ENCODE data around the gene NT5DC4.

Gene NT5DC4

GRCh38 chr2:112758711-112759110, 37.9 kb downstream of the NT5DC4 start:
- Histone ChIP-seq H3K4me3 (no peak overlapping the region), H3K27me3 (ENCODE audit: low read depth) (no peaks in the 10 kb centered on the region), H3K4me1 (peaks cover 5% of the 10 kb centered on the region; the same call in 1 of the 2 replicates), H3K9me3 (no peaks in the 10 kb centered on the region), H3K36me3 (replicated peaks) (peaks cover 75% of the 10 kb centered on the region)
- DNase-seq (ENCODE audit: low spot score in 2 of 2) = no peak
- in situ Hi-C loops (cut with MboI; ENCODE audit: low sequenced_read_pairs) = loop anchor here (10.0 kb wide), 1 partner anchor 186 kb away; no protein-coding TSS in a partner anchor

GRCh38 chr2:112760149-112760548, 39.3 kb downstream of the NT5DC4 start:
- peaks cover 7% of the 10 kb centered on the region for H3K4me1 ChIP-seq
- H3K36me3 ChIP-seq (replicated peaks) = peaks cover 65% of the 10 kb centered on the region
- H3K4me3 ChIP-seq = no peak overlapping the region
- in situ Hi-C loops (cut with MboI; ENCODE audit: low sequenced_read_pairs) = no loop called here
- no peaks in the 10 kb centered on the region for H3K9me3 ChIP-seq
- DNase-seq (ENCODE audit: low spot score in 2 of 2) = no peak
- no peaks in the 10 kb centered on the region for H3K27me3 ChIP-seq (ENCODE audit: low read depth)

- H3K4me3 ChIP-seq = no peak overlapping the region
- H3K27me3 ChIP-seq (ENCODE audit: low read depth) = no peaks in the 10 kb centered on the region
- in situ Hi-C loops (cut with MboI; ENCODE audit: low sequenced_read_pairs) = no loop called here
- DNase-seq (ENCODE audit: low spot score in 2 of 2) = no peak
- H3K36me3 ChIP-seq (replicated peaks) = peaks cover 46% of the 10 kb centered on the region
- H3K4me1 ChIP-seq = peaks cover 10% of the 10 kb centered on the region
- no peaks in the 10 kb centered on the region for H3K9me3 ChIP-seq
These were observed 41.5 kb downstream of the NT5DC4 start for GRCh38 chr2:112762276-112762675.

- Histone ChIP-seq H3K9me3 (no peaks in the 10 kb centered on the region), H3K4me1 (peaks cover 10% of the 10 kb centered on the region), H3K36me3 (replicated peaks) (peaks cover 26% of the 10 kb centered on the region), H3K4me3 (peak within 1 kb of the TSS; percentile 86), H3K27me3 (ENCODE audit: low read depth) (no peaks in the 10 kb centered on the region)
- in situ Hi-C loops (cut with MboI; ENCODE audit: low sequenced_read_pairs) = no loop called here
- DNase-seq (ENCODE audit: low spot score in 2 of 2) = peak; percentile 97
These were observed 43.5 kb downstream of the NT5DC4 start, which contains the start of gene CKAP2L for GRCh38 chr2:112764071-112765044. TSS of gene CKAP2L (minus strand) at chr2:112764609. CDS start at chr2:112764598, 11 bp downstream.

GRCh38 chr2:112765251-112765650, 44.4 kb downstream of the NT5DC4 start:
- Histone ChIP-seq H3K27me3 (ENCODE audit: low read depth) (no peaks in the 10 kb centered on the region), H3K4me3 (peak overlapping the region; percentile 86), H3K36me3 (replicated peaks) (peaks cover 18% of the 10 kb centered on the region), H3K4me1 (peaks cover 10% of the 10 kb centered on the region), H3K9me3 (no peaks in the 10 kb centered on the region)
- in situ Hi-C loops (cut with MboI; ENCODE audit: low sequenced_read_pairs) = no loop called here
- DNase-seq (ENCODE audit: low spot score in 2 of 2) = peak in 1 of 2 experiments; percentile 11

GRCh38 chr2:112767693-112768330, 47.0 kb downstream of the NT5DC4 start:
- in situ Hi-C loops (cut with MboI; ENCODE audit: low sequenced_read_pairs) = no loop called here
- DNase-seq (ENCODE audit: low spot score in 2 of 2) = no peak
- H3K4me1 ChIP-seq = peaks cover 10% of the 10 kb centered on the region
- H3K9me3 ChIP-seq = no peaks in the 10 kb centered on the region
- no peaks in the 10 kb centered on the region for H3K27me3 ChIP-seq (ENCODE audit: low read depth)
- H3K36me3 ChIP-seq (replicated peaks) = no peaks in the 10 kb centered on the region
- H3K4me3 ChIP-seq = no peak overlapping the region

- Histone ChIP-seq H3K36me3 (replicated peaks) (no peaks in the 10 kb centered on the region), H3K27me3 (ENCODE audit: low read depth) (no peaks in the 10 kb centered on the region), H3K9me3 (no peaks in the 10 kb centered on the region), H3K4me1 (peaks cover 5% of the 10 kb centered on the region), H3K4me3 (no peak overlapping the region)
- in situ Hi-C loops (cut with MboI; ENCODE audit: low sequenced_read_pairs) = no loop called here
- no peak for DNase-seq (ENCODE audit: low spot score in 2 of 2)
These were observed 47.6 kb downstream of the NT5DC4 start for GRCh38 chr2:112768432-112768831.

- no peak for DNase-seq (ENCODE audit: low spot score in 2 of 2)
- Histone ChIP-seq H3K36me3 (replicated peaks) (no peaks in the 10 kb centered on the region), H3K4me3 (no peak overlapping the region), H3K9me3 (no peaks in the 10 kb centered on the region), H3K4me1 (no peaks in the 10 kb centered on the region; the same call in 1 of the 2 replicates), H3K27me3 (ENCODE audit: low read depth) (no peaks in the 10 kb centered on the region)
- in situ Hi-C loops (cut with MboI; ENCODE audit: low sequenced_read_pairs) = no loop called here
These were observed 51.5 kb downstream of the NT5DC4 start for GRCh38 chr2:112772322-112772721.

- Histone ChIP-seq H3K27me3 (ENCODE audit: low read depth) (no peaks in the 10 kb centered on the region), H3K4me3 (no peak overlapping the region), H3K9me3 (no peaks in the 10 kb centered on the region), H3K36me3 (replicated peaks) (no peaks in the 10 kb centered on the region), H3K4me1 (no peaks in the 10 kb centered on the region; the same call in 1 of the 2 replicates)
- in situ Hi-C loops (cut with MboI; ENCODE audit: low sequenced_read_pairs) = no loop called here
- no peak for DNase-seq (ENCODE audit: low spot score in 2 of 2)
These were observed 52.2 kb downstream of the NT5DC4 start for GRCh38 chr2:112772911-112773475.

GRCh38 chr2:112773556-112773955, 52.7 kb downstream of the NT5DC4 start:
- H3K4me3 ChIP-seq = no peak overlapping the region
- no peaks in the 10 kb centered on the region for H3K36me3 ChIP-seq (replicated peaks)
- no peak for DNase-seq (ENCODE audit: low spot score in 2 of 2)
- no peaks in the 10 kb centered on the region for H3K27me3 ChIP-seq (ENCODE audit: low read depth)
- H3K9me3 ChIP-seq = no peaks in the 10 kb centered on the region
- in situ Hi-C loops (cut with MboI; ENCODE audit: low sequenced_read_pairs) = no loop called here
- no peaks in the 10 kb centered on the region for H3K4me1 ChIP-seq

- no peak for DNase-seq (ENCODE audit: low spot score in 2 of 2)
- in situ Hi-C loops (cut with MboI; ENCODE audit: low sequenced_read_pairs) = no loop called here
- no peaks in the 10 kb centered on the region for H3K4me1 ChIP-seq
These were observed 53.9 kb downstream of the NT5DC4 start for GRCh38 chr2:112774536-112775285.

GRCh38 chr2:112776113-112776512, 55.3 kb downstream of the NT5DC4 start:
- Histone ChIP-seq H3K36me3 (replicated peaks) (no peaks in the 10 kb centered on the region), H3K4me1 (no peaks in the 10 kb centered on the region), H3K27me3 (ENCODE audit: low read depth) (no peaks in the 10 kb centered on the region), H3K4me3 (no peak overlapping the region), H3K9me3 (no peaks in the 10 kb centered on the region)
- no peak for DNase-seq (ENCODE audit: low spot score in 2 of 2)
- in situ Hi-C loops (cut with MboI; ENCODE audit: low sequenced_read_pairs) = no loop called here

More at GRCh38 chr2:112774536-112775285, 53.9 kb downstream of the NT5DC4 start:
- Histone ChIP-seq H3K36me3 (replicated peaks) (no peaks in the 10 kb centered on the region), H3K9me3 (no peaks in the 10 kb centered on the region), H3K27me3 (ENCODE audit: low read depth) (no peaks in the 10 kb centered on the region), H3K4me3 (no peak overlapping the region)

GRCh38 chr2:112777036-112777435, 56.2 kb downstream of the NT5DC4 start:
- Histone ChIP-seq H3K4me3 (no peak overlapping the region), H3K4me1 (no peaks in the 10 kb centered on the region), H3K27me3 (ENCODE audit: low read depth) (no peaks in the 10 kb centered on the region), H3K36me3 (replicated peaks) (no peaks in the 10 kb centered on the region), H3K9me3 (no peaks in the 10 kb centered on the region)
- DNase-seq (ENCODE audit: low spot score in 2 of 2) = no peak
- in situ Hi-C loops (cut with MboI; ENCODE audit: low sequenced_read_pairs) = no loop called here

Data from HAP-1 (cell line).